AG20443 (cell line): Measurements from ENCODE around the gene PLPPR1.

Source experiments
- DNase-seq: peaks from one replicate; pipeline ENCODE4 v3.0.0; 2012; ENCODE audit warnings: low spot score, mixed read lengths

PLPPR1 gene

GRCh38 chr9:101209670-101210069, 181.1 kb downstream of the PLPPR1 start:
- DNase-seq: no peak

GRCh38 chr9:101212661-101213060, 184.1 kb downstream of the PLPPR1 start:
- DNase-seq: no peak

- no peak for DNase-seq
These were observed 190.5 kb downstream of the PLPPR1 start for GRCh38 chr9:101219030-101219429.

- DNase-seq: no peak
These were observed 191.8 kb downstream of the PLPPR1 start for GRCh38 chr9:101220341-101220740.

GRCh38 chr9:101225271-101225670, 196.7 kb downstream of the PLPPR1 start:
- DNase-seq: no peak

GRCh38 chr9:101226161-101226560, 197.6 kb downstream of the PLPPR1 start:
- no peak for DNase-seq

GRCh38 chr9:101226803-101227202, 198.3 kb downstream of the PLPPR1 start:
- no peak for DNase-seq

- DNase-seq: no peak
These were observed 201.1 kb downstream of the PLPPR1 start for GRCh38 chr9:101229606-101230005.

- DNase-seq: no peak
These were observed 204.0 kb downstream of the PLPPR1 start for GRCh38 chr9:101232405-101232977.

- peak; percentile 9 for DNase-seq
These were observed 206.8 kb downstream of the PLPPR1 start for GRCh38 chr9:101235105-101235866.

- no peak for DNase-seq
These were observed 214.1 kb downstream of the PLPPR1 start for GRCh38 chr9:101242651-101243050.

- no peak for DNase-seq
These were observed 218.2 kb downstream of the PLPPR1 start for GRCh38 chr9:101246691-101247090.

- no peak for DNase-seq
These were observed 218.8 kb downstream of the PLPPR1 start for GRCh38 chr9:101247297-101247696.

GRCh38 chr9:101254733-101255433, 226.4 kb downstream of the PLPPR1 start:
- no peak for DNase-seq

- no peak for DNase-seq
These were observed 236.2 kb downstream of the PLPPR1 start for GRCh38 chr9:101264727-101265126.

GRCh38 chr9:101265261-101265660, 236.7 kb downstream of the PLPPR1 start:
- DNase-seq: no peak

- no peak for DNase-seq
These were observed 239.9 kb downstream of the PLPPR1 start for GRCh38 chr9:101268426-101268825.

- no peak for DNase-seq
These were observed 241.2 kb downstream of the PLPPR1 start for GRCh38 chr9:101269591-101270283.

- no peak for DNase-seq
These were observed 241.8 kb downstream of the PLPPR1 start for GRCh38 chr9:101270302-101270701.

- DNase-seq: no peak
These were observed 242.6 kb downstream of the PLPPR1 start for GRCh38 chr9:101271102-101271501.

- DNase-seq: no peak
These were observed 246.6 kb downstream of the PLPPR1 start for GRCh38 chr9:101274971-101275768.

GRCh38 chr9:101275769-101276250, 247.3 kb downstream of the PLPPR1 start:
- no peak for DNase-seq
